Astrocyte (in vitro differentiated cells and primary cell): Measurements from ENCODE around the gene SUN1.

Experiments used
- EZH2 ChIP-seq: IDR thresholded peaks from 2 replicates; pipeline ENCODE4 v1.6.1; 2012; ENCODE audit warnings: mild to moderate bottlenecking, low read length, inconsistent platforms; ENCODE audit not compliant: insufficient read depth
- TF ChIP-seq, protein P1 (sequence below): IDR thresholded peaks from 2 replicates; pipeline ENCODE4 v1.5.1; 2011; ENCODE audit warnings: low read depth, mild to moderate bottlenecking, inconsistent platforms, low read length, moderate library complexity; ENCODE audit not compliant: insufficient read depth

- TF ChIP-seq, protein P1, sequence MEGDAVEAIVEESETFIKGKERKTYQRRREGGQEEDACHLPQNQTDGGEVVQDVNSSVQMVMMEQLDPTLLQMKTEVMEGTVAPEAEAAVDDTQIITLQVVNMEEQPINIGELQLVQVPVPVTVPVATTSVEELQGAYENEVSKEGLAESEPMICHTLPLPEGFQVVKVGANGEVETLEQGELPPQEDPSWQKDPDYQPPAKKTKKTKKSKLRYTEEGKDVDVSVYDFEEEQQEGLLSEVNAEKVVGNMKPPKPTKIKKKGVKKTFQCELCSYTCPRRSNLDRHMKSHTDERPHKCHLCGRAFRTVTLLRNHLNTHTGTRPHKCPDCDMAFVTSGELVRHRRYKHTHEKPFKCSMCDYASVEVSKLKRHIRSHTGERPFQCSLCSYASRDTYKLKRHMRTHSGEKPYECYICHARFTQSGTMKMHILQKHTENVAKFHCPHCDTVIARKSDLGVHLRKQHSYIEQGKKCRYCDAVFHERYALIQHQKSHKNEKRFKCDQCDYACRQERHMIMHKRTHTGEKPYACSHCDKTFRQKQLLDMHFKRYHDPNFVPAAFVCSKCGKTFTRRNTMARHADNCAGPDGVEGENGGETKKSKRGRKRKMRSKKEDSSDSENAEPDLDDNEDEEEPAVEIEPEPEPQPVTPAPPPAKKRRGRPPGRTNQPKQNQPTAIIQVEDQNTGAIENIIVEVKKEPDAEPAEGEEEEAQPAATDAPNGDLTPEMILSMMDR = no peak
- TF ChIP-seq EZH2 = no peak
These were observed 1.5 kb downstream of the SUN1 start for GRCh38 chr7:833601-834258.
